KOPT-K1 (cell line): ENCODE data around the gene SIK3.

Source experiments
- H3K27ac ChIP-seq: fragments of 200-600 bp; sonication (generic); 2 replicates; pipeline ENCODE4 v1.5.1; 2016; ENCODE audit warnings: antibody characterized with exemption, mild to moderate bottlenecking, low read depth, low read length; ENCODE audit not compliant: poor library complexity, severe bottlenecking
- H3K36me3 ChIP-seq: fragments of 200-600 bp; sonication (generic); 2 replicates; pipeline ENCODE4 v1.5.1; 2017; ENCODE audit warnings: antibody characterized with exemption, mild to moderate bottlenecking, low read length, moderate library complexity; ENCODE audit not compliant: insufficient read depth
- H3K9me3 ChIP-seq: fragments of 200-600 bp; sonication (generic); 2 replicates; pipeline ENCODE4 v1.5.1; 2017; ENCODE audit warnings: antibody characterized with exemption, low read length, mild to moderate bottlenecking; ENCODE audit not compliant: insufficient read depth, poor library complexity, severe bottlenecking

SIK3 gene

DNA sequence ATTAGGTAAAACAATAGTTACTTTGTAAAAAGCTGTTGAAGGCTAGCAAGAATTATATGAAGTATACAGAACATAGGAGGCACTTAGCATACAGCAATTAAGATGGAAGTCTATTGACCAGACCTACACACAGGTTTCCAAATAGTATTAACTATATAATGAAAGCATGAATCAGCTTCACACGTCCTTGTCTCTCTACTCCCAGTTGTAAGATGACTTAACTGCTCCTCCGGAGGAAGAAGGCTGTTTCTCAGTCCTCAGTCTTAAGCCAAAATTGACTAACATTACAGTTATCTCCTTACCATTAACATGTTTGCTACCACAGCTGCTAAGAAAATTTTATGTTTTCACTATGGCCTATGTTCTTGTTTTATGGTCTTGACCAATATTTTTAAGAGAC, 24.7 kb downstream of the SIK3 start:
- H3K9me3 ChIP-seq = no peaks in the 10 kb centered on the region
- H3K27ac ChIP-seq = no peak overlapping the region
- no peaks in the 10 kb centered on the region for H3K36me3 ChIP-seq

DNA sequence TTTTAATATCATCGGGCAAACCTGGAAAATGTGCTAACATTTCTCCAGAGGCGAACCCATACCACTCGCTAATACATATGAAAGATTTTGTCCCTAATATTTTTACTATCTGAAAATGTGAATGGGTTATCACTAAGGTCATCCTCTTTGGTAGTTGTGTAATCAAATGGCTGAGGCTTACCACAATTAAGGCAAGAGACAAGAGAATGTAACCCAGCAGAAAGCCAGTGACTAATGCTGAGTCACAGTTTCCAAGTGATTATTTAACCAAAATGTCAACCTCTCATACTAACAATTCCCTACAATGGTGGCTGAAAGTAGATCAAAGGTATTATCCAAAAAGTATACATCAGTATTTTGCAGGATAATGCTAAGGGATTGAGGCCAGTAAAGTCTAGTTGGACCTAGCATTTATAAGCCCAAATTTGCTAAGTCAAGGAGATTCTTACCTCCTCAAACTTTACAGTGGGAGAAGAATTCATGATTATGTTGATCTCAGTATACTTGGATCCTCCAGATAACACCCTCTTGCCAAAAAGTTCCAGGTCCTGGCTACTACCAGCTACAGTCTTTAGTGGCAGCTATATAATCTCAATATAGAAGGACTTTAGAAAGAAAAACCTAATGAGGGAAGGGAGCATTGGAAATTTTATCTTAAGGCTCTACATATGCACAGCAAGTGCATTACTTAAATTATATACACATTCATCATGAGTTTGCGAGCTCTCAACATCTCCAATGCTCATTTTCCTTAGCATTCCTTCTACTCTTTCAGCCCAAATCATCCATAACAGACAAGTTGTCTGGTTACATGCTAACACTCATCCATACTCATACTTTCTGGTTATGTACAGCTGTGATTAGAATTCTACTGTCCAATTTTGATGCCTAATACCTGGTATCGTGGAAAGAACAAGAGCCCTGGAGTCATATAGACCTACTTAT, 25.4 kb downstream of the SIK3 start:
- H3K36me3 ChIP-seq = no peaks in the 10 kb centered on the region
- H3K9me3 ChIP-seq = no peaks in the 10 kb centered on the region
- no peak overlapping the region for H3K27ac ChIP-seq

DNA sequence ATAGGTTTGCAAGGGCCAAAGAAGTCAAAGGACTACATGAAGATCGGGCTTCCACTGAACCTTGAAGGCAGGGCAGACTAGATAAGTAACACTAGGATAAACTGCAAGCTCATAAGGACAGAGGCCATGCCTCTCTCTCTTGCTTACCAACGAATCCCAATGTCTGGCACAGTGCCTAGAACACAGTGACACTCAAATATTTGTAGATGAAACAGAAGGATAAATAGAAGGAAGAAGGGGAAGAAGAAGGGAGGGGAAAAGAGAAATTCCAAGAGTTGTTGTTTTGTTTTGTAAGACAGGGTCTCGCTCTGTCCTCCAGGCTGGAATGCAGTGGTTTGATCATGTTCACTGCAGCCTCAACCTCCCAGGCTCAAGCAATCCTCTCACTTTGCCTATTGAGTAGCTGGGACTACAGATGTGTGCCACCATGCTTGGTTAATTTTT, 26.9 kb downstream of the SIK3 start:
- no peaks in the 10 kb centered on the region for H3K9me3 ChIP-seq
- H3K27ac ChIP-seq = no peak overlapping the region
- no peaks in the 10 kb centered on the region for H3K36me3 ChIP-seq

DNA sequence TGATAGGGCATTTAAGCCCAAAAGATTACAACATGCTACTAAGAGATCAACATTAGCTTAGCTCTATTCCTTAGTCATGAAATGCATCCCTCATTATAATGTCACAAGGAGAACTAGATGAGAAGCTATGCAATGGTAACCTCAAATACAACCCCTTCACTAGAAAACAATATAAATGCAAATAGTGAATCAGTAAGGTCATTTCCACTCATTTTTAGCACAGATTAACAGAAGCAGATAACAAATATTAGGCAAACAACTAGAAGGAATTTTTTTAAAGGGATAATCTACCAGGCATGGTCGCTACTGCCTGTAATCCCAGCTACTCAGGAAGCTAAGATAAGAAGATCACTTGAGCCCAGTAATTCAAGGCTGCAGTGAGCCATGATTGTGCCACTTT, 28.2 kb downstream of the SIK3 start:
- no peak overlapping the region for H3K27ac ChIP-seq
- H3K36me3 ChIP-seq = no peaks in the 10 kb centered on the region
- H3K9me3 ChIP-seq = no peaks in the 10 kb centered on the region

DNA sequence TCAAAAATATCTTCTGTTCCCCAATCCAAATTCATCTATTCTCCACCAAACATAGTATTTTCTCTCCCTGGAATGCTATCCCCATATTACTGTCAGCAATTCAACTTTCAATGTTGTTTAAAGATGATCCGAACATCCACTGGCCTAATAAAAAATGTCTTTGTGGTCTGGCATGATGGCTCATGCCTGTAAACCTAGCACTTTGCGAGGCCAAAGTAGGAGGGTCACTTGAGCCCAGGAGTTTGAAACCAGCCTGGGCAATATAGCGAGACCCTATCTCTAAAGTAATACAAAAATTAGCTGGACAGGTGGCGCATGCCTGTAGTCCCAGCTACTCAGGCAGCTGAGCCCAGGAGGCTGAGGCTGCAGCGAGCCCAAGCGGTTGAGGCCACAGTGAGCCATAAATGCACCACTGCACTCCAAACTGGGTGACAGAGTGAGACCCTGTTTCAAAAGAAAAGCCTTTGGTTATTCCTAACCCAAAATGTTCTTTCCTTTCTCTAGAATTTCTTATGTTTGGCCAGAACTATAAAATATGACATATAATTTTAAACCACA, 29.8 kb downstream of the SIK3 start:
- Histone ChIP-seq H3K27ac (no peak overlapping the region), H3K9me3 (no peaks in the 10 kb centered on the region), H3K36me3 (no peaks in the 10 kb centered on the region)

DNA sequence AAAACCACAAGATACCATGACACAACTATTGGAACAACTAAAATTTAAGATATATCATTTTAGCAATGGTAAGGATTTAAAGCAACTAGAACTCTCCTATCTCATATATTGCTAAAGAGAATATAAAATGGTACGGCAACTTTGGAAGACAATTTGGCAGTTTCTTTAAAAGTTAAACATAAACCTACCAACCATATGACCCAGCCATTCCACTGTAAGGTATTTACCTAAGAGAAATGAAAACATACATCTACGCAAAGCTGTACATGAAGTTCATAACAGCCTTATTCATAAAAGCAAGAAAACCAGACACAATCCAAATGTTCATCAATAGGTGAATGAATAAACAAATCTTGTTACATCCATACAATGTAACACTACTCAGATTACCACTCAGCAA, 31.3 kb downstream of the SIK3 start:
- Histone ChIP-seq H3K36me3 (no peaks in the 10 kb centered on the region), H3K27ac (no peak overlapping the region), H3K9me3 (no peaks in the 10 kb centered on the region)

DNA sequence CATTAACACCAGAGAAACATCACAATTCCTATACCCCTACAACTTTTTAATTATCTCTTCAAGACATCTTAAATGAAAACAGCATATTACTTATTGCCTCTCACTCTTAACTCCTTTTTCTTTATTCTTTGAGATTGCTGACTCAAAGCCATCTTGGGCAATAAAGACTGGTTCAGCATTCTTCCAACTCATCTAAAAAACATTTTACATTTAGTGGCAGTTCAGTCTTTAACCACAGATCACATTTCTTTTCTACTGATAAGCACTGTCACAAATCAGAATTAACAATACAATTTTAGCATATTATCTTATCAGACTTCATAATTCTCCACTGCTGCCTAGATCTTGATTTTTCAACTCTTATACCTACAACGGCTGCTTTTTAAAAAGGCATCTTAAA, 34.0 kb downstream of the SIK3 start:
- Histone ChIP-seq H3K36me3 (no peaks in the 10 kb centered on the region), H3K27ac (no peak overlapping the region), H3K9me3 (no peaks in the 10 kb centered on the region)

DNA sequence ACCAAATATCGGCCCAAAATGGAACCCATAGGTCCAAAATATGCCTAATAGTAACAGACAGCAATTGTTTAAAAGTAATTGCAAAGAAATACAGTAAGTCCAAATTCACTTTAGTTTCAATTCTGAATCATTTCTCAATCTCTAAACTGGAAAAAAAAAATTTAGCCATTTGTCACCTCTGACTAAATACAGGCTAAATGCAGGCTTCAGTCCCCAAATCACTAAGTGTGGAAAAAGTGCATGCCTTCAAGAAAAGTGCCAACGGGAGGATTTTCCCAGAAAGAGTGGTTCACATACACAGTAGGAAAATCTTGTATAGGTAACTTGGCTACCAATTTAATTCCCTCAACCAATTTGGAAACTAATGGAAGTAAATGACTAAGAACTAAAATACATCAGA, 35.7 kb downstream of the SIK3 start:
- Histone ChIP-seq H3K36me3 (no peaks in the 10 kb centered on the region), H3K27ac (no peak overlapping the region), H3K9me3 (no peaks in the 10 kb centered on the region)

DNA sequence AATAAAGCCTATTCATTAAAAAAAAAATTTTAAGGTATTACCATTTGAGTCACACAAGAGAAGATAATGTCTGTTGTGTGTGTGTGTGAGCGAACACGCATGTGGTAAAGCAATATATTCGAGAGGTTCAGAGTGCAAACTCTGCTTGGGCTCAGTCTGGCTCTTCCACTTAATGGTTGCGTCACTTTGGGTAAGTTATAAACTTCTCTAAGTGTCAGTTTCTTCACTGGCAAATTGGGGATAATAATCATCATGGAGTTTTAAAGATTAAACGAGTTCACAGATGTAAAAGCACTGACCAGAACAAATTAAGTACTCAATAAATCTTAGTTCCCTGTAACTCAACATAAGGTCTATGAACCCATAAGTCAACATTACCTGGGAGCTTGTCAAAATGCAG, 37.0 kb downstream of the SIK3 start:
- Histone ChIP-seq H3K36me3 (no peaks in the 10 kb centered on the region), H3K27ac (no peak overlapping the region), H3K9me3 (no peaks in the 10 kb centered on the region)

DNA sequence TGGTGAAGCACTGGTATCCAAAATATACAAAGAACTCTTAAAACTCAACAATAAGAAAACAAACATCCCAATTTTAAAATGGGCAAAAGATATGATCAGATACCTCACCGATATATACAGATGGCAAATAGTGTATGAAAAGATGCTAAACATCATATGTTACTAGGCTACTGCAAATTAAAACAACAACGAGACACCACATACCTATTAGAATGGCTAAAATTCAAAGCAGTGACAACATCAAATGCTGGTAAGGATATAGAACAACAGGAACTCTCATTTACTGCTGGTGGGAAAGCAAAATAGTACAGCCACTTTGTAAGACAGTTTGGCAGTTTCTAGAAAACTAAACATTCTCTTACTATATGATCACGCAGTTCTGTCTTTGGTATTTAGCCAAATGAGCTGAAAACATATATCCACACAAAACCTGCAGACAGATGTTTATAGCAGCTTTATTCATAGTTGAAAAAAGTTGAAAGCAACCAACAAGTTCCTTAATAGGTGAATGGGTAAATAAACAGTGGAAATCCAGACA, 38.5 kb downstream of the SIK3 start:
- no peaks in the 10 kb centered on the region for H3K9me3 ChIP-seq
- no peak overlapping the region for H3K27ac ChIP-seq
- no peaks in the 10 kb centered on the region for H3K36me3 ChIP-seq

DNA sequence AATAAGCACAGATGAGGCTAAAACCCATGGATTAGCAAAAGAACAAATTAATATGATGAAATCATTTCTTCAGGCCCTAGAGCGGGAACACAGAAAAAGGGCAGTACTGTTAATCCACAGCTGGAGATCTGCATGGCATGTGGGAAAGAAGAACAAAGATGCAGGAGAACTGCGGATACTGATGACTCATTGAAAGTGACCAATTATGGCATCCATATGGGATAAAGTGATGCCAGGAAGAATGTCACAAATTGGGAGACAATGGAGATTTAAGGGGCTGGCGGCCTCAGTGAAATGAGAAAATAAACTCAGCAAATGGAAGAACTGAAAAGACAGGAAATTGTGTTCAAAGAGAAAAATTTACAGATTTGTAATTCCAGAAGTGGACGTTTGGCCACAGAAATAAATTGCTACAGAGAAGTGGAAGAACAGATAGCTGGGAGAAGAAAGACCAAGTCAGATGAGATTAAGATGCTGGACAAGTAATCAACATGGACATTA, 39.4 kb downstream of the SIK3 start:
- H3K36me3 ChIP-seq = no peaks in the 10 kb centered on the region
- no peaks in the 10 kb centered on the region for H3K9me3 ChIP-seq
- no peak overlapping the region for H3K27ac ChIP-seq

DNA sequence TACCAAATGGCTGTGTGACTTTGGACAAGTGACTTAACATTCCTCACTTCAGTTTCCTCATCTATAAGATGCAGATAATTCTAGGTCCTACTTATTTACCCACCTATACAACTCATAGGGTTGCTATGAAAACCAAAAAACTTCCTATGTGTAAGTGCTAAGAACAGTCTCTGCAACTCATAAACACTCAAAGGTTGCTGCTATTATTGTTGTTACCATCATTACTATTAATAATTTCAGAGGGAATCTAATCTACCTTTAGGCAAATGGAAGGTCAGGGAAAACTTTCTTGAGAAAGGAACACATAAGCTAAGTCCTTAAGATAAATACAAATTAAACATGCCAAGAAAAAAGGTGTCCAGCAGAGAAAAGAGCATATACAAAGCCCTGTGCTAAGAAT, 40.5 kb downstream of the SIK3 start:
- H3K9me3 ChIP-seq = no peaks in the 10 kb centered on the region
- no peaks in the 10 kb centered on the region for H3K36me3 ChIP-seq
- H3K27ac ChIP-seq = no peak overlapping the region

DNA sequence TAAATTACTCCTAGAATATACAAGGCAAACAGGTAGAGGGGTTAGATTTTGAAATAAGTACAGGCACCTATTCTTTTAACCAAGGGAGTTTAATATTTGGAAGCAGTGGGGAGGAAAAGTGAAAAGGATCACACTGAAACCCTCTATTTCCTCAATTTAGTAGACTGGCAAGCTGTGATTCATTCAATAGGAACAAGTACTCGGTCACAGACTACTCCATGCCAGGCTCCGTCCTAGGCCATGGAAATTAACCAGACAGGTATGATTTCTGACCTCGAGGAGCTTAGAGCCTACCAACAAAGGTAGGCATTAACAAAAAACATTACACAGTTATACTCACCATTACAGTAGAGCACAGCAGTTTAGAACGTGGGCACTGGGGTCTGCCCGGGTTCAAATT, 40.9 kb downstream of the SIK3 start:
- Histone ChIP-seq H3K9me3 (no peaks in the 10 kb centered on the region), H3K36me3 (no peaks in the 10 kb centered on the region), H3K27ac (no peak overlapping the region)

DNA sequence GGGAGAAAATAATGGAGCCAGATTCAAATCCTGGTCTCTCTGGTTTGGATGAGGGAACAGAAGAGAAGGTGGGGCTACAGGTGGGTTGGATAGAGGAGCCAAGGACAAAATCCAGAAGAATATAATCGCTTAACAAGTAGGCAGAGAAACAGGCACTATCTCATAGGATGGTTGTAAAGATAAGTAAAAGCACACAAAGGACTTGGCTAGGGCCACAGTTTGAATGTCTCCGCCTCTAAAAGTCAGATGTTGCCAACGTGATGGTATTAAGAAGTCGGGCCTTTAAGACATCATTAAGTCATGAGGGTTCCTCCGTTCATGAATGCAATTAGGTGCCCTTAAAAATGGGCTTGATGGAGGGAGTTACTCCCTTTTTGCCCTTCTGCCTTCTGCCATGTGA, 42.8 kb downstream of the SIK3 start:
- no peaks in the 10 kb centered on the region for H3K9me3 ChIP-seq
- H3K36me3 ChIP-seq = no peaks in the 10 kb centered on the region
- H3K27ac ChIP-seq = no peak overlapping the region

DNA sequence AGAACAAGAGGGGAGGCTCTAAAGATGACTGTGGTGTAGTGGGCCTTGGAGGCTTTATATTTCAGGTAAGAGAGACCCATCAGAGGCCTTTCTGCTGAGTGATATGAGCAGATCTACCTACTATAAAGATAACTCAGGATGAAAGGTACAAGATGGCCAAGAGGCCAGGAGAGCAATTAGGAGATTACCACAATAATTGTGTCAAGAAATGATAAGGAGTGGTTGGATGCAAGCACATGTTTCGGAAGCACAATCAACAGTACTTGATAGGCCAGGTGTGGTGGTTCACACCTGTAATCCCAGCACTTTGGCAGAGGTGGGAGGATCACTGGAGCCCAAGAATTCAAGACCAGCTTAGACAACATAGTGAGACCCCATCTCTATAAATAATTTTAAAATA, 43.8 kb downstream of the SIK3 start:
- Histone ChIP-seq H3K27ac (no peak overlapping the region), H3K36me3 (no peaks in the 10 kb centered on the region), H3K9me3 (no peaks in the 10 kb centered on the region)
